ENCODE results near the gene EMID1. TPM values are rescaled to one million over a fixed set of nuclear protein-coding genes. Genes with fewer than 3 reads are reported as not detected.

EMID1 gene
- polyA plus RNA-seq, 1 donor, result 67.6 TPM

GRCh38 chr22:29190918-29191317 is 14.8 kb upstream of the EMID1 start:
- no peak for DNase-seq

DNA sequence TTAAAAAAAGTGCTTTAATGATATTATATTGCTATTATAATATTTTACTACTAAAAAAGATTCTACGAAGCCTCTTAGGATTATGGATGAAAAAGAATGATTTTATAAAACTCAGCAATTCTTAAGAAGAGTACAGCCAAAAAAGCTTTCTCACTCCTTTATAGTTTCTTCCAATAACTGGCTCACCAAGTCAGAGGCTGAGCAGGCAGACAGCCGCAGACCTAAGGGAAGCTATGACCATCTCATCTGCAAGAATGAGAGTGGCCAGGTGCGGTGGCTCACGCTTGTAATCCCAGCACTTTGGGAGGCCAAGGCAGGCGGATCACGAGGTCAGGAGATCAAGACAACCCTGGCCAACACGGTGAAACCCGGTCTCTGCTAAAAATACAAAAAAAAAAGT is 12.7 kb upstream of the EMID1 start:
- DNase-seq, result no peak

GRCh38 chr22:29194184-29194583 is 11.5 kb upstream of the EMID1 start:
- DNase-seq, result no peak

GRCh38 chr22:29195118-29195963 is 10.4 kb upstream of the EMID1 start:
- no peak for DNase-seq

DNA sequence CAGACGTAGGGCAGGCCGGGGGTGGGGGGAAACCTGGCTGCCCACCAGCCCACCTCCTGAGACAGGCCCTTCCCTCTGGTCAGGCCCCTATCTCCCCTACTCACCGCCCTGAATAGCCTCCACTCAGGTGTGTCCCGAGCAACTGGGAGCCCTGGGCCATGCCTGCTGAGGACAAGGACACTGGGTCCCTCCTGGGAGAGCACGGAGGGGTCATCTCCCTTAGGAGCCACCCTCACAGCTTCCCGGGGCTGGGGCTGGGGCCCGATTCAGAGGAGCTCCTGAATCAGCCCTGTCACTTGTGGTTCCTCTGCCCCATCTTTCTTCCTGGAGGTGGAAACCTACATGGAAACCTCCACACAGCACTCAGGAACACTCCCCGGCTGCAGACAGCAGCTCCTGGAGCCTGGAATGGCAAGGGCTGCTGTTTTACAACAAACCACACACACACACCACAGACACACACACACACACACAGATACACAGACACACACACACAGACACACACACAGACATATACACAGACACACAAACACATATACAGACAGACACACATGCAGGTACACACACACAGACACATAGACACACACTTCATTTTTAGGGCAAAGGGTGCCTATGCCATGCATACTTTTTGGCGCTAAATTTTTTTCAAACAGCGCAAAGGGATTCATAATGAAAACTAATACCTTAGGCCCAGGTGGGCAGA is 9.6 kb upstream of the EMID1 start:
- DNase-seq, result no peak

DNA sequence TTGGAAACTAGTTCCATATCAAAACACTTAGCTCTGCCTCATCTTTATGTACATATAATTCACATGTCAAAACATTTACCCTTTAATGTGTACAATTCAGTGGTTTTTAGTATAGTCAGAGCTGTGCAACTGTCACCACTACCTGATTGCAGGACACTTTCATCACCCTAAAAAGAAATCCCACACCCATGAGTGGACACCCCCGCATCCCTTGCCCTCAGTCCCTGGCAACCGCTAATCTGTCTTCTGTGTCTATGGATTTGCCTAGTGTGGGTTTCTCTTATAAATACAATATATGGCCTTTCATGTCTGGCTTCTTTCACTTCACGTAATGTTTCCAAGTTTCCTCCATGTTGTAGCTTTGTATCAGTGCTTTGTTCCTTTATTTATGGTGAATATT is 8.6 kb upstream of the EMID1 start:
- DNase-seq, result no peak

GRCh38 chr22:29198240-29198639 is 7.5 kb upstream of the EMID1 start:
- no peak for DNase-seq

DNA sequence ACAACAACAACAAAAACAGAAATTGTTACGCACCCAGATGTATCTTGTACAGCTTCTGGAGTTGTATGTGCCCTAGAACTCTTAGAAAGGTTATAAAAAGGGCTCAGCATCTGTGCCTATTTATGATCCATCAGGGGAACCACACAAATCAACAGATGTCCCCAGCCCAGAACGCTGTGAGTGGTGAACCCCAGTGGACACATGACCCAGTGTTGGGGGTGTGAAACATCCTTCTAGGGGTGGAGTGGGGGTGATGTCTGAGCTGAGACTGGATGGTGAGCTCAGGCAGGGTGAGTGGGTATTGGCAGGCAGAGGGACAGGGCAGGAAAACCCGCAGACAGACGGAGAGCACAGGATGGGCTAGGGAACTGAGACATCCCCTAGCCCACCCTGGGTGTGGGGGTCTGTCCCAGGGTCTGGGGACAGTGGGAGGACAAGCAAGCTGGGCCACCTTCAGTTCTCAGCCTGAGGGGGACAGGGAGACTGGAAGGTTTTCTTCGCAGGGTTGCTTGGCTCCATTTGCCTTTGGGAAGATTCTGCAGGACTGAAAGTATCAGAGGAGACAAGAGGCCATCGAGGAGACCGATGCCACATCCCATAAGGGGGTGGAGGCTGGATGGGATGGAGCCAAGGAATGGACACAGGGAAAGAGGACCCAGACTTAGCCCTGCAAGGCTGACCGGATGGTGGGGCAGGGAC is 5.8 kb upstream of the EMID1 start:
- DNase-seq, result no peak

GRCh38 chr22:29200901-29201300 is 4.8 kb upstream of the EMID1 start:
- DNase-seq, result no peak

DNA sequence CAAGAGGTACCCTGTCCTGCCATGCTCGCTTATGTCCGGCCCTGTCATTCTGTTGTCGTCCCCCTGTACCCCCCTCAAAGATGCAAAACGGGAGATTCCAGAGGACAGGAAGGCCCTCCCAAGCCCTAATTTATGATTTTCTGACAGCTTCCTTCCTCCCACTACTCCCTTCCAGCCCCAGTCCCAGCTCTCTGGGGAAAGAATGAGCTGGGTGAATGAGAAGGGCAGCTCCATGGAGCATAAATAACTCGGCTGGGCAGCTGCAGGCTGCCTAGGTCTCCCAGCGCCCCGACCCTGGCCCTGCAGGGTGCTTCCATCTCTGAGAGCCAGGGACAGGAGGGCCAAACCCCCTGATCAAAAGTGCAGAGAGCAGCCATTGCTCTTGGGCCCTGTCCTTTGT is 3.9 kb upstream of the EMID1 start:
- DNase-seq, result no peak

DNA sequence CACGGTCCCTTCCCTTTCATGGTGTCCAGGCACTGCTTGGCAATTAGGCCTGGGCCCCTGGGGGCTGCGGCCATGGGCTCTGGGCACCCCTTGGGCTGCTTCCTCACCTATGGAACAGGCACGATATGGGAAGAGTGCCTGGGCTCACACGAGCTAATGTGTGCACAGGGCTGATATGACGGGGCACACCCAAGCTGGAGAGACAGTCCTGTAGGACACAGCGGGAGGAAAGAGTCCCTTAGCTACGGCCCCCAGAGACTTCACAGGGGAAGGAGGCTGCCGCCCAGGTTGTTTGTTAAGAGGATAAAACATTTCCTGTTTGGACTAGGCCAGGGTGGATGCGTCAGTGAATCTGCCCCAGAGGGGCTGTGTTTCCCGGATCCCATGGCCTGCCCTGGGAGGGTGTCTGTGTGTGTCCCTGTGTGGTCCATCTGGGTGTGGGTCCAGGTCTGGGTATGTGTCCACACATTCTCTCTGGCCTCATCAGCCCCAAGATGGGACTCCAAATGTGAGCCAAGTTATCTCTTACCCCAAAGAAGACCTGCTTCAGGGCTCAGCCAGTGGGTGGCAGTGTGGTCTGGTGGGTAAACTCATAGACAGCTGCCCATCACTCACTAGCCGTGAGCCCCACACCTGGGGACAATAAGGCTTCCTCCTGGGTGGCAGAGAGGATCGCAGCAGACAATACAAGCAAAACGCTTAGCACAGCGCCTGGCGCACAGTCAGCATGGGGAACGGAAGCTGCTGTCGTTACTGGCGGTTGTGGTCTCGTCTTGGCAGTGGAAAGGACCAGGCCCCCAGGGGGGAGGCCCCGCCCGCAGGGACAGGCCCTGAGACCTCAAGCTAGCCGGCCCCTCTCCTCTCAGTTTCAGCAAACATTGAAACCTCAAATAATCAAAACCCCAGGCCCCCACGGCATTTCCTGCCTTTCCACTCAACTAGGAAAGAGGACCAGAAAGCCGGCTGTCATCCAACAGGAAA is 3.2 kb upstream of the EMID1 start:
- DNase-seq, result no peak

DNA sequence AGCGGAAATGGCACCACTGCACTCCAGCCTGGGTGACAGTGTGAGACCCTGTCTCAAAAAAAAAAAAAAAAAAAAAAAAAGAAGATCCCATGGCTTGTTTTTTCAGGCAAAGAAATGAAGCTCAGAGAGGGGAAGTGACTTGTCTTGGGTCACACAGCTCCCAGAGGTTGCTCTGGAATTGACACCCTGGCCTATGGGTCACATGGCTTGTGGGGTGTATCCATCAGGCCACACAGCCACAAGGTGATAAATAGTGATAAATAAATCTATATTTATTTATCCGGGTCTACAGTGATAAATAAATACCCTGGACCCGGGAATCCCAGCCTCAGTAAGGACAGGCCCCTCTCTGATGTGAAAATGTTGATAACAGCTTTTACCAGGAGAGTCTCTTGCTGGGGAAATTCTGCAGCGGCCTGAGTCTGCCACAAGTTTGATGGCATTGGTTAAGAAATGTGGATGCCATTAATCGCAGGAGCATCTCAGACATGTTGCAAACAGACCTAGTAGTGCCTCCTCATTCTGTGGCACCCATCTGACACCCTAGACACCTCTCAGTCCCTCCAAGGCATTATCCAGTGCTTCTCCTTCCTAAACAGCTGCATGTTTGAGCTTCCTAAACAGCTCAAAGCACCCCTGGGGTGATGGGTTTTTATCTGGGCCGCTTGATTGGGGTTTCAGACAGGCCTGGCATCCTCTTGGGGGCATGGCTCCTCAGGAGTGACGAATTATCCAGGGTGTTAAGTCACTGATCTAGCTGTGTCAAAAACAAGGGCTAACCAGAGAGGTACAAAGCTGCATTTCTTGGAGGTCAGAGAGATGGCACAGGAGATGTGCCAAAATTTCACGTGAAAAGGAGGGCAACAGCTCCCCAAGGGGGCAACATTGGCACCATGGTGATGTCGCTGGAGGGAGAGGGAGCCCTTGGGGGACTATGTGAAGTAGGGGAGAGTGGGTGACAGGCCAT is 1.9 kb upstream of the EMID1 start:
- DNase-seq, result no peak

- no peak for DNase-seq
These were observed 1.1 kb upstream of the EMID1 start for GRCh38 chr22:29204455-29205183.

- DNase-seq, result no peak
These were observed 473 bp upstream of the EMID1 start for GRCh38 chr22:29205252-29205593.

DNA sequence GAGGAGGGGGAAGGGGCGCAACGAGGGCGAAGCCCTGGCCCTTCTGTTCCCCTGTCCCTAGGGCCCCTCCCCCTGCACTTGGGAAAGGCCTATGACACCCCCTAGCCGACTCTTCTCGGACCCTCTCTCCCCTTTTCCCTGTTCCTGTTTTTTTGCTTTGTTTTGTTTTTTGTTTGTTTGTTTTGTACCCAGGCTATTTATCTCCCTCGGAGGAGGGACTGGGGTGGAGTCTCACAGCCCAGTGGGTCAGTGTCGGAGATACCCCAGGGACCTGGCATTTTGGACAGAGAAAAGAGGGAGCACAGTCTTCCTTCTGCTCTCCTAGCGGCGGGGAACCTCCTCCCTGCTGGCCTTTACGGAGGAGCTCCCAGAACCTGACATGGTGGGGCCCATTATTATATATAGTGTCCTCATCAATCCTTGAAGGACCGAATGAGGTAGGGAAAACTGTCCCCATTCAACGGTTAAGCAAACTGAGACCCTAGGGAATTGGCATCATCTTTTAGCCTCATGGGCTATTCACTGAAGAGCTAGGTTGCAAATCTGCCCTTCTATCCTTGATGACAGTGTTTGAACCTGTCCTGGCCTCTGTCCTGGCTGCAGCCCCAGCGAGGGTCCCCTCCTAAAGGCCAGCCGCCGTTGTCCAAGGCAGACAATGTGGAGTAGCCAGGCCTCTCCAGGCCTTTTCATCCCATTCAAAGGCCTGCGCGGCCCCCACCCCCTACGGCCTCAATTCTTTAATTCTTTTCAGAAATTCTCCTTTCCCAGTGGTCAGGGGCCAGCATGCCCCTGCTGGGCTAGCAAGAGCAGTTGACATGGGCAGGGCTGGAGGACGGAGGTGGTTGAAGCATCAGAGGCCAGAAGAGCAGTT is 911 bp downstream of the EMID1 start:
- no peak for DNase-seq

DNA sequence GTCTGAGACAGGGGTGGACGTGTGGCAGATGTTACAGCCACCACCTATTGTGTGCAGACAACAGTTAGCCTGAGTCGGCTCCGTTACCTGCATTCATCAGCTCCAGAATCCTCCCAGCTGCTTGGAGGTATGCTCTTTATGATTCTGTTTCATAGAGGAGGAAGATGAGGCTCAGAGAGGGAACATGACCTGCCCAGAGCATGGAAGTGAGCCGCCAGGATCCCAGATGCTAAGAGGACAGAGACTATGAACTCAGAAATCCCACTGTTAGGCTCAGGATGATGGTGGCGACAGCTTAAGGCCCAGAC is 1.5 kb downstream of the EMID1 start:
- DNase-seq, result no peak

- no peak for DNase-seq
These were observed 2.1 kb downstream of the EMID1 start for GRCh38 chr22:29207562-29208501.

DNA sequence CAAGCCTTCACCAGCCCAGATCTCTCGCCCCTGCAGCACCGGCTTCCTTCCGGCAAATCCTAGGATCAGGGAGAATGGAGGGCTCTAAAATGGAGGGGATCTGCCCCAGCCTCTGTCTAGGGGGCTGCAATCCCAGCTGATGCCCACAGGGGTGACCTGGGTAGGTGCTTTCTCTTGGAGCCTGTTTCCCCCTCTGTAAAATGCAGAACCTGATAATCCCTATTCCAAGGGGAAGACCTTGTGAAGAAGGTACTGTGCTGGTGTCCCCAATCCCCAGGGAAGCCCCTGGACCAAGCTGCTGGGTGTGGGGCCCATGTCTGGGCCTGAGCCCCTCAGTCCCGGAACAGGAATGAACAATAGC is 2.8 kb downstream of the EMID1 start:
- DNase-seq, result no peak

Data from left kidney (tissue), 2 donors.